HG03469 (cell line): ENCODE results near the gene LYST.

Source experiments
- ATAC-seq: cut with Tn5 transposase; IDR thresholded peaks from one replicate; pipeline ENCODE4 v1.9.1; 2021; ENCODE audit warnings: mild to moderate bottlenecking, moderate library complexity, moderate number of reproducible peaks; ENCODE audit not compliant: unreplicated experiment

The LYST gene

DNA sequence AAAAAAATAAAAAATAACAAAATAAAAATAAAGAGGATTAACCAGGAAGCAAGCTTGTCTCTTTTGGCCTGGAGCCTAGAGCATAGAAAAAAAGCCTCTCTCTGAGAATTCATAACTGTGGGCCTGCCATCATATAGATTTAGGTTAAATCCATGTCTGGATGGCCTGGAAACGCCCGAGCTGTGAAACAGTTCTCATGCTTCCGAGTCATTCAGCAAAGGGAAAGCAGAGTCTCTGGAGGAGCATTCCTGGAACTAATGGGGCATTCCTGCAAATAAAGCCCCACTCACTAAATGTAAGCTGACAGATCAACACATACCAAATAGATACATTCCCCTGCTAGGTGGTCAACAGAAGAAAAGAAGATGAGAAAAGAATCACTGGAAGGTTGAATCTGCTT, 141.3 kb downstream of the LYST start:
- ATAC-seq = no peak

DNA sequence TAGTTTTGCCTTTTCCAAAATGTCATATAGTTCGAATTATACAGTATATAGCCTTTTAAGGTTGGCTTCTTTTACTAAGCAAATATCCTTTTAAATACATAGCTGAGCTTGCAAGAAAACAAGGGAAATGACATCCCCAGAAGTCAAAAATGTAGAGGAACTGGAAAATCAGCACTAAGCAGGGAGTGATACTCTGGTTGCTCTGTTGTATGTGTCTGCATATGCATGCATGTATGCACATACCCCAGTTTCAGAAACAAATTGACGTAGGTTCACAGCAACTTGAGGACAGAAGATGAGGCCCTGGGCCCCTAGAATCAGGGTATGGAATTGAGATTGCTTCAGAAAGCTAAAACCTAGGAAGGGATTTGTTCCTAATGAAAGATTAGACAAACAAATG, 142.0 kb downstream of the LYST start:
- no peak for ATAC-seq

DNA sequence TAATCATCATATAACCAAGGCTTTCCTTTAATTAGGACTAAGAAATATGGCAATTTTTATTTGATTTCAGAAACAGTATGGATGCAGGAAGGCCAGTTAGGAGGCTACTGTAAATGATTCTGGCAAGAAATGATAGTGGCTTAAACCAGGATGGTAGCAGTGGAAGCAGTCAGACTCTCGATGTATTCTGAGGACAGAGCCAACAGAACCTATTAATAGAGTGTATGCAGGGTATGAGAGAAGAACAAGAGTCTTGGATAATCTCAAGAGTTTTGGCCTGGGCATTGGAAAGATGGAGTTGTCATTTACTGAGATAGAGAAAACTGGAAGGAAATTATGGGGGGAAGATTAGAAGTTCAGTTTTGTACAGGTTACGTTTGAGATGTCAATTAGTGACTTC, 143.8 kb downstream of the LYST start:
- ATAC-seq = no peak

DNA sequence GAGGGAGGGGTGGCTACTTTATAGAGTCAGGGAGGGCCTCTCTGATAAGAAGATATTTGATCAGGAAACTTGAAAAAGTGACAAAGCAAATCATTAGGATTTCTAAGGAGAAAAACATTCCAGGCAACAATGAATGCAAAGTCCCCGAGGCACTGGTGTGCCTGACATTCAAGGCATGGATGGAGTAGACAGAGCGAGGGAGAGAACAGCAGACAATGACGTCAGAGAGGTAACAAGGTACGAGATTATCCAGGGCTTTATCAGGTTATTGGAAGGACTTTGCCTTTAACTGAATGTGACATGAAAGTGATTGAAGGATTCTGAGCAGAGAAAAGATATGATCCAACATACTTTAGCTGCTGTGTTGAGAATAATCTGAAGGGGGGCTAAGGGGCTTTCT, 144.7 kb downstream of the LYST start:
- no peak for ATAC-seq

DNA sequence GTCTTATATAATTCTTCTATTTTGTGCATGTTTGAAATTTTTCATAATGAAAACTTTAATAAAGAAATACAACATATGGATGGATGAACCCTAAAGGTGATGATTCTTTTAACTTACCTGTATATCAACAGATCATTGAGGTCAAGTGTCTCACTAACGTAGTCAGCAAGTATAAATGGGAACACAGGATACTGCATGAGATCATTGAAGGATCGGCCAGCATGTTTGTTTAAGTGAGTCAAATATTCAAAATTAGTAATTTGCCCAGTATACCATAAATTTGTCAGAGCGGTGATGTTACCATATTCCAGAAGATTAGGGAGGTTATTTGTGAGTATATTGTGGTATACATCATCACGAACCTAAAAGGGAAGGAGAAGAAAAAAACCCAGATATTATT, 146.2 kb downstream of the LYST start:
- no peak for ATAC-seq

DNA sequence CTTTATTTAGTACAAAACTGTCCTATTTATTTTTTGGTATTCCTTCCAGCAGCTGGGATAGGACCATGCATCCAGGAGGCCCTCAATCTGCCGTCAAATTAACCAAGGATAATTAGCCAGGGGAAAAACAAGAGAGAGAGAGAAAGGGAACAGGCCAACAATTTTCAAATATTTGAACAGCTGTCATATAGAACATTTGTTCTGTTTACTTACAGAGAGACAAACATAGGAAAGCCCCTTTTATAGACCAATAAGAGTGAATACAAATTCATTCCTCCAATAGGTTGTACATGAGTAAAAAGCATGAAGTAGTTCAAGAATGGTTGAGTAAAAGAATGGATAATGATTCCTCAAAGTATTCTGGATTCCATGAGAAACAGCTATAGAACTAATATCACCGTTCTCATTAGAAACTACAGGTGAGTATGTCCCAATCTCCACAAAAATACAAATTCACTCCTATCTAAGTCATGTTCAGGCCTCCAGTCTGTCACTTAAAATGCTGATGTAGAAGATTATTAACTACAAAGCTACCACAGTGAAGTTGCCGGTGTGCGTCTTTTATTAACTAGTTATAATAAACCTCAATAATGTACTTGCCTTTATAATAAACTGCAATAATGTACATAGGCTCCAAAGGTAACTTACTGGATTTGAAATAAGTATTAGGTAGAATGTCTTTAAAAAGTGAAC, 152.4 kb downstream of the LYST start:
- ATAC-seq = no peak

DNA sequence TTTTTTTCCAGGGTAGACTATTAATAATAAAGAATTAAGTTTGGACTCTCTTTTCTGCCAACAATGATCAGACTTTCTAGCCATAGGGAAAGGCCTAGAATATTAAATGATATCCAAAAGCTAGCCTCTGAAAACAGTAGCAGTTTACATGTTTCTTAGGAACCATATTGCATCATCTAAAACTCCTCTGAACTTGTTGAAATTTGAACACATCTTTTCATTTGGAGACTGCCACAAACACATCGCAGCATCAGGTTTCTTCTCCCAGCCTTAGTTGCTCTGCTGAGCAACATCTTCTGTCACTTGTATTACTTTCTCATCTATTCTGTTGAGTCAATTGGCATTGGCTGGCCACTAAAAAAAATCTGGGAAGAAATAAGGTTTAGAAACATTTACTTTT, 153.9 kb downstream of the LYST start:
- ATAC-seq = no peak

DNA sequence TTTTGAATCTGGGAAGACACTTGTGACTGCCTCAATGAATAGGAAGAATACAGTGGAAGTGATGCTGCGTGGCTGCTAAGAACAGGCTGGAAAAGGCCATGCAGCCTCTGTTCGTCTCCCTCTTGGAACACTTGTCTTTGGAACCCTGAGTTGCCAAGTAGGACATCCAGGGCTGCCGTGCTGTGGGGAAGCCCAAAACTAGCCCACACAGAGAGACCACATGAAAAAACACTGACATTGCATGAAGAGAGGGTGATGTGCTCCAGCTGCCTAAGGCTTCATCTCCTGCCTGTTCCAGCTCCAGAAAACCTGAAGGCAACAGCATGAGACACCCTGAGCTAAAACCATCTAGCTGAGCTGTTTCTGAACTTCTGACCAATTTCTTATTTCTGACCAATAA, 156.0 kb downstream of the LYST start:
- ATAC-seq = no peak

DNA sequence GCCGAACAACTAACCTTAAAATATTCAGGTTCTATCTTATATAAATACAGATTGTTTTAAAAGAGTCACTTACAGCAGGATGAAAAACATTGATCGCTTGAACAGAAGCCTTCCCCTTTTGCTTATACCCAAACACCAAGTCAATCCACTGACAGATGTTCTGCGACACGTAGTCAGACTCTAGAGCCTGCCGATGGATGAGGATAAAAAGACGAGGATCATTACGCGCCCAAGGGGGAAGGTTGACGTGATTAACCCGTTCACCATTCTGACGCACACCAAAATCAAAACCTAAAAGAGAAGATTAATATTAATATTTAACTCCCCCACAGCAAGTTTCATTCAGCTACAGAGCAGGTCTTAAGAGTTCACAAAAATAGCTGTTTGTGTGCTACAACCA, 157.7 kb downstream of the LYST start:
- ATAC-seq = no peak

DNA sequence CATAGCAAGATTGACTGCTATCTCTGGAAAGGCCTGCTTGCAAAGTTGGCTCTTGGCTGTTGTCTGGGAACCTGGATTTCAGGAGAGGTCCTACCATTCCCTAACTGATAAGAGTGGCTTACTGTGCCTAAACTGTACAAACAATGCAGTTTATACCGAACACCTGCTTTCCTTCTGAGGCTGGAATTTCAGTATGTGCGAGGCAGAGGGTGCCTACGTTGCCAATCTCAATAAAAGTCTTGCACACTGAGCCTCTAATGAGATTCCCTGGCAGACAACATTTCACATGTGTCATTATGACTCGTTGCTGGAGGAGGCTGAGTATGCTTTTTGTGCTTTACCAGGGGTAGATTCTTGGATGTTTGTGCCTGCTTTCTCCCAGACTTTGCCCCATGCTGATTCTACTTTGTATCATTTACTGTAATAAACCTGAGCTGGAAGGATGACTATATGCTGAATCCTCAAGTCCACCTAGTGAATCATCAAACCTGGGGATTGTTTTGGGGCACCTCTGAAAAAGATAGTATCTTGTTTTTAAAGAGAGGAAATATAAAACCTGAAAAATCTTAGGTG, 158.2 kb downstream of the LYST start:
- no peak for ATAC-seq

DNA sequence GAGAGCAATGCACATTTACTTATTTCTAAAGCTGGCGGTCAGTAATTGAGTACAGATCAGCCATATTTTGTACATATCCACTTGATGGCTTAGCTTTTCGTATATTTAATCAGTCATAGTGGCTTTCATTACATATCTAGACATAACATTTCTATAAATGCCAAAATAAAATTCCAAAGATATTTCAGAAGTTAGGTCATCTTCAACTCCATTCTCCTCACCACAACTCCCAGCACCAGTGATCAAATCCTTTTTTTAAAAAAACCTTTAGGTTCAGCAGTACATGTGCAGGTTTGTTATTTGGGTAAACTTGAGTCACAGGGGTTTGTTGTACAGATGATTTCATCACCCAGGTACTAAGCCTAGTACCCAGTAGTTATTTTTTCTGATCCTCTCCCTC, 163.2 kb downstream of the LYST start:
- no peak for ATAC-seq

DNA sequence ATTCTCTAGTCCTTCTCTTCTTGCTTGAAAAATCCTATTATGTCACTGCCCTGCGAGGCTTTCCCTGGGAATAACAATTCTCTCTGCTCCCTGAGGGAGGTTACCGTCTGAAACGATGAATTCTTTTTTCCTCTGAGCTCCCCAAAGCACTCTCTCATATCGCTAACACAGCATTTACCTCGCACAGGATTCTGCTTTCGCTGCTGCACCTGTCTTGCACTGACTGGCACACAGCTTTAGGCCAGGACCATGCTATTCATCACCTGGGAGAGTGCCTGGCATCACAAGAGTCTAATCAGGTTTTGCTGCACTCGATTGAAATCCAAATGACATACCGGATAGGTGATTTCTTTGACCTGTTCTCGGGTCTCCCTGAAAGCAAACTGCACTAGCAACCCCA, 164.3 kb downstream of the LYST start:
- no peak for ATAC-seq

DNA sequence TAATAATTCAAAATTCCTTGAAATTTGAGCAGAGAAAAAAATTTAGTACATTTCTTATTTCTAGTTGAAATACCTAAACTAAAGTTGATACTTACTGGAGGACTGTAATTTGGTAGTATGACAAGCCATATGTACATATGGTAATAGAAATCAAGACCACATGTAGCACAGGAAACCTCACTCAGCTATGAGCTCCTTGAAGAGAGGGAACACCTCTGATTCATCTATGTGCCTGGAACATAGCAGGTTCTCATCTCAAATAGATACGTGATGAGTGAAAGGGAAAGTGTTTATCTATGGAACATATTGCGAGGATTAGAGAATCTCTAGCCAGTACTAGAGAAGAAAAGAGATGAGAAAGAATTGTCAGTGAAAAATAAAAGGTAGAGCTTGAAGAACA, 169.2 kb downstream of the LYST start:
- no peak for ATAC-seq

DNA sequence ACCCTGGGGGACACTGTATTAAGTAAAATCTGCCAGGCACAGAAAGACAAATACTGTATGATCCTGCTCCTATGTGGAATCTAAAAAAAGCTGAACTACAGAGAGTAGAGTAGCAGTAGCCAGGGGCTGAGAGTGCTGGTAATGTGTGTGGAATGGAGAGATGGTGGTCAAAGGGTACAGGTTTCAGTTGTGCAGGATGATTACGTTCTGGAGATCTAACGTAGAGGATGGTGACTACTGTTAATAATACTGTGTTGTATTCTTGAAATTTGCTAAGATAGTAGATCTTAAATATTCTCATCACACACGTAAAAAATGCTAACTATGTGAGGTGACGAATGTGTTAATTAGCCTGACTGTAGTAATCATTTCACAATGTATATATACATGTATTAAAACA, 177.3 kb downstream of the LYST start:
- ATAC-seq = no peak

DNA sequence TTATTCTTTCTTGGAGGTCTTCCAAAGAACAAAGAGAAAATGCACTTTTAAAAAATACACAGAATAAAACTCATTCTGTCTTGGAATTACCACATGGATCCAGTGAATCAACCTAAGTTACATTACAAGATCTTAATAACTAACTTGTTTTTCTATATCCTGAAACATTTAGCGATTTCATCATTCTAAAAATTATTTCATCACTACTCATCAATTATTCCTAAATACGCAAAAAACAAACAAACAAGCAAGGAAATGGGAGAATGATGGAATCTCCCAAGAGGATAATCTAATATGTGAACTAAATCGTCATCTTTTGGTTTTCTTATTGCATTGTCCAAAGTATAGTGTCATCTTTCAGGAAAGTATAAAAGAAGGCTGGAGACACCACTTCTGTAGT, 178.6 kb downstream of the LYST start:
- no peak for ATAC-seq

DNA sequence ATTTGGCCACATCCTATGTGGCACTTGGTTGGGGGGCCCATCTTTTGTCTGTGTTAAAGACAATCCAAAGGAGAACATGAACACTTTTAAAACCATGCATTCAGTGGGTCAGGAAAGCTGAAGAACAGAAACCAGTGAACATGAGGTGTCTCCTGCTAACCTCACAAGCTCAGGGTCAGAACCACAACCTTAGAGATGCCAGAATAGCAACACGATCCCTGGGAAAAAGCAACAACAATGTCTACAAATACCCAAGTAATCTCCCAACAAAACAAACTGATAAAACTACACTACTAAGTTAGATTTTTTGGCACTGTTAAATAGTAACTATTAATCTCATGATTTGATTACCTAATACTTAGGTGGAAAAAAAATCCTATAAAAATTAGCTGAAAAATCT, 183.1 kb downstream of the LYST start:
- ATAC-seq = no peak

DNA sequence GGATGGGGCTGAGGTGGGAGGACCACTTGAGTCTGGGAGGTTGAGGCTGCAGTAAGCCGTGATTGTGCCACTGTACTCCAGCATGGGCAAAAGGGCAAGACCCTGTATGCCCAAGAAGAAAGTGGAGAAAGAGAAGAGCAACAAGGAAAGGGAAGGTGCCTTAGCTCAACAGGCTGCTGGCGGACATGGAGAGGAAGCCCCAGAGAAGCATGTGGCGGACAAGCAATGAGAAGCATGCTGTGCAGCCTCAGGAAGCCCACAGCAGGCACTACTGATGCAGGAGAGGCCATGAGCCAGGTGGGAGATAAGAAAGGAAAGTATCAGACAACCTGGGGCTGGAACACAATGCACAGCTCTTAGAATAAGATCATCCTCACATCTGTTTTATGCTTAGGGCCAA, 184.5 kb downstream of the LYST start:
- no peak for ATAC-seq

DNA sequence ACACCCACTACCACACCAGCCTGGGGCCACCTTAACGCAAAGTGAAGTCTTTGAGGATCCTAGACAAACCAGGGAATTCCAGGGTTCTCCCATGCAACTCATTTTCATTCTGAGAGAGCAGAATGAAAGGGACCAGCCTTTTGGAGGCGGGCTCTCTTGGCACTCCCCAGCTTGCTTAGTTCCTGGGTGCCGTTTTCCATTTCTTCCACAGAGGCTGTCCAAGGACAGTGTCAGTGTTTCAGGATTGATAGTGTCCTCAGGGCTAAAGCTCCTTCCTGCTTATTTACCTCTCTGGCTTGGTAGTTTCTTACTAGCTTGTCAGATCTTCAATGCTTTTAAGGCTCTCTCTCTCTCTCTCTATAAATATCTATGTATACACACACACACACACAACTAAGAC, 187.1 kb downstream of the LYST start:
- ATAC-seq = no peak

DNA sequence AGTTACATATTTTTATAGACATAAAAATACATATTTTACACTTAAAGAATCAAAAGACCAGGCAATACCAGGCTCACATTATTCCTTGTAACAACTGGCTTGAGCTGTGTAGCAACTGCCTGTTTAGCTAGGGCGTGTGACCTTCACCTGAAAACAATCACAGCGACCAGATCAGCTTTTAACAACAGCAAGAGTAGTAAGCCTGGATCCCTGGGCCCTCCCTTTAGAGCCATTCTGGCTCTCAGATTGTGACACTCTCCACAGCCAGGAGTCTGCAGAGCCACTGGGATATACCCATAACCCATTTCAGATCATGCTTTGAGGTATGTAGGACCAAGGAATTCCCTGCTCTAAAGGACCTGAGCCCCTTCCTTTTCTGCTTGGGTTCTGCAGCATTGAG, 187.7 kb downstream of the LYST start:
- ATAC-seq = no peak

DNA sequence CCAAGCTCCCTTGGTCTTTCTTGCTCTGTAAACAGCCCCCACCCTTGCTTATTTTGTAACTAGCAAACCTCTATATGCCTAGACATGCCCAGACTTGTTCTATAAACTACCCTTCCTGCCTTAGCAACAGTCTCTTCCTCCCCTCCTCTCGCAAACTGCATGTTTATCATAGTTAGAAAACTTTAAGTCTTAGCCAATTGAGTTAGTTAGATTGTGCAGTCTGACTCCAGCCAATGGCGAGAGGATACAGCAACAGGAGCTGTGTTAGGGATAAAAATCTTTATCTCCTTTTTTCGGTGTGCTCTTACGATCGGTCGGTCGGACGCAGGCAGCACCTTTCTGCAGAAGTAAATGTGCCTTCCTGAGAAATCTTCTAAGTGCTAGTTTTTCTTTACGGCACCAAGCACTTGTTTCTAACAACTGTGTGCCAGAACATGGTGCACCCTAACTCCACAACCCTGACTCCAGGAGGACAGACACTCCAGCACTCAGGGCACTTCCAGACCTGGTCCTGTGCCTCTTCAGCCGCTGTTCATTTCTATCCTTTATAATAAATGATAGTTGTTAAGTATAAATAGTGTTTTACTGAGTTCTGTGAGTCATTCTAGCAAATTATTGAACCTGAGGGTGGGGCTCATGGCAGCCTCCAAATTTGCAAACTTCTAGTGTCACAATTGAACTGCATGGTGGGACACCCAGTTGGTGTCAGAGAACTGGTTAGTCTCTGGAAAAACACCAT, 191.4 kb downstream of the LYST start:
- ATAC-seq = no peak

DNA sequence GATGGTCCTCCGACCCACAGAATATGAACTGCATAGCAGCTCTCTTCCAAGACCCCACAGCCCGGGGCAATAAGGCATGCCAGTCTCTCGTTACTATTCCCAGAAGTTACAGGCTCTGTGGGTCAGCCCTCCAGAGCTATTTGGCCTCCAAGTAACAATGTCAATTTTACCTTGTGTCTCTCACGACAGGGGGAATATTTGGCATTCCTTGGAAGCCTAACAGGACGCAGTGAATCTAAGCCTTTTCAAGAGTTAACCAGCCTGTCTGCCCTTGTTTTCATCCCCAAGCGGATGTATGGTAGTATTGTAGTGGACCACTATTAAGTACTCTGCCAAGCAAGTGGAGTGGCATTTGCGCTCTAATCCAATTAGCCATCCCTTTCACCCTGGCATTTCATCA, 192.7 kb downstream of the LYST start:
- ATAC-seq = no peak

DNA sequence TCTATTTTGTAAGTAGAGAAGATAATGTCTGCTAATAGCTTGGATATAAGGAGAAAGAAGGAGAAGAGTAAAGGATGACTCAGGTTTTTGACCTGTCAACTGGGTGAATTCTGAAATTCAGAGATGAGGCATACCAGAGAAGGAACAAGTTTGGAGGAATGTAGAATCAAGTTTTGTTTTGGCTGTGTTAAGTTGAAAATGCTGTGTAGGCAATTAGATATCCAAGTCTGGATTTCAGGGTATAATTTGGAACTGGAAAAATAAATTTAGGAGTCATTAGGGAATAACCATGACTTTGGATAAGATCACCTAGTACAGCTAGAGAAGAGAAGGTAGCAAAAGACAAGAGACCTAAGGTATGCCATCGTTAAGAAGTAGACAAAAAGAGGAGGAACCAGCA, 194.7 kb downstream of the LYST start:
- ATAC-seq = no peak
